K562 (cell line): Measurements from ENCODE around the gene KDM2B.

Experiments used
- EZH2 ChIP-seq: IDR thresholded peaks from 2 replicates; pipeline ENCODE4 v1.6.1; 2012; ENCODE audit warnings: low read depth, mild to moderate bottlenecking, inconsistent platforms, low read length, borderline replicate concordance
- HDGF ChIP-seq: fragments of 450-650 bp; IDR thresholded peaks from 2 replicates; pipeline ENCODE4 v1.6.1; 2016
- JUND ChIP-seq, 2 experiments: IDR thresholded peaks; 2 replicates in 1 of 2; 3 replicates in 1 of 2; pipeline ENCODE4 v1.6.1; 2011; ENCODE audit warnings: borderline replicate concordance in 2 of 2, low read depth in 2 of 2, low read length in 2 of 2, improper control_type of control experiment in 1 of 2, missing biosample characterization in 1 of 2, missing genetic modification characterization in 1 of 2, missing genetic modification reagents in 1 of 2
- MIER1 ChIP-seq: fragments of 450-650 bp; IDR thresholded peaks from 2 replicates; pipeline ENCODE4 v1.6.1; 2016; ENCODE audit warnings: antibody characterized with exemption, mild to moderate bottlenecking, low read depth
- ZNF274 ChIP-seq: IDR thresholded peaks from 2 replicates; pipeline ENCODE4 v1.6.1; 2011; ENCODE audit warnings: low read depth, mild to moderate bottlenecking, low read length, moderate library complexity, borderline replicate concordance
- ZNF79 ChIP-seq: fragments of 250-450 bp; sonication (Bioruptor Pico); IDR thresholded peaks from 2 replicates; pipeline ENCODE4 v1.4.0; 2020; ENCODE audit warnings: low read depth, mild to moderate bottlenecking, moderate library complexity
- TF ChIP-seq, protein P1 (sequence below): sonication (generic); formaldehyde crosslinking; IDR thresholded peaks from 2 replicates; pipeline ENCODE4 v1.9.0; 2022; ENCODE audit warnings: mild to moderate bottlenecking, missing genetic modification reagents

DNA sequence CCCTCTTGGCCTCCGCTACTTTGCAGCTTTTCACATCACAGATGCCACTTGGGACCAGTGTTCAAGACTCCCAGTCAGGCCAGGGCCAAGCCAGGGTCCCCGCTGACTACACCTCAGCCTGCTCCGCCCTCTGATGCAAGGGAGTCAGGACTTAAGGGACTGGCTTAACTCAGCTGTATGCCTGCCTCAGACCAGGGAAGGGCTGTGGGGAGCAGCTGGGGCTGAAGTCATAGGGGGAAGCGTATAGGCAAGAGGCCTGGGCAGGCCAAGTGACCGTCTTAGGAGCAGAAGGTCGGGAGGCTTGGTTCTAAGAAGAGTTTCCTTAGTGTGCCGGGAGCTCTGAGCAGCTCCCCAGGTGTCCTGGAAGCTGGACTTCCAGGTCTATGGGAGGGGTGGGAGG is 21.9 kb downstream of the KDM2B start:
- TF ChIP-seq JUND (IDR thresholded peaks at IDR 0.05; ENCODE audit: borderline replicate concordance, low read depth, low read length) (no peak), JUND (tag; IDR thresholded peaks at IDR 0.05; ENCODE audit: borderline replicate concordance, low read depth, low read length) (no peak), EZH2 (no peak), MIER1 (no peak), HDGF (no peak), ZNF274 (no peak), ZNF79 (CRISPR knock-in tag) (no peak)
- TF ChIP-seq, protein P1, sequence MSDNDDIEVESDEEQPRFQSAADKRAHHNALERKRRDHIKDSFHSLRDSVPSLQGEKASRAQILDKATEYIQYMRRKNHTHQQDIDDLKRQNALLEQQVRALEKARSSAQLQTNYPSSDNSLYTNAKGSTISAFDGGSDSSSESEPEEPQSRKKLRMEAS (CRISPR knock-in tag), result no peak
